Measurements from ENCODE around the gene PLCB3.

Gene PLCB3

DNA sequence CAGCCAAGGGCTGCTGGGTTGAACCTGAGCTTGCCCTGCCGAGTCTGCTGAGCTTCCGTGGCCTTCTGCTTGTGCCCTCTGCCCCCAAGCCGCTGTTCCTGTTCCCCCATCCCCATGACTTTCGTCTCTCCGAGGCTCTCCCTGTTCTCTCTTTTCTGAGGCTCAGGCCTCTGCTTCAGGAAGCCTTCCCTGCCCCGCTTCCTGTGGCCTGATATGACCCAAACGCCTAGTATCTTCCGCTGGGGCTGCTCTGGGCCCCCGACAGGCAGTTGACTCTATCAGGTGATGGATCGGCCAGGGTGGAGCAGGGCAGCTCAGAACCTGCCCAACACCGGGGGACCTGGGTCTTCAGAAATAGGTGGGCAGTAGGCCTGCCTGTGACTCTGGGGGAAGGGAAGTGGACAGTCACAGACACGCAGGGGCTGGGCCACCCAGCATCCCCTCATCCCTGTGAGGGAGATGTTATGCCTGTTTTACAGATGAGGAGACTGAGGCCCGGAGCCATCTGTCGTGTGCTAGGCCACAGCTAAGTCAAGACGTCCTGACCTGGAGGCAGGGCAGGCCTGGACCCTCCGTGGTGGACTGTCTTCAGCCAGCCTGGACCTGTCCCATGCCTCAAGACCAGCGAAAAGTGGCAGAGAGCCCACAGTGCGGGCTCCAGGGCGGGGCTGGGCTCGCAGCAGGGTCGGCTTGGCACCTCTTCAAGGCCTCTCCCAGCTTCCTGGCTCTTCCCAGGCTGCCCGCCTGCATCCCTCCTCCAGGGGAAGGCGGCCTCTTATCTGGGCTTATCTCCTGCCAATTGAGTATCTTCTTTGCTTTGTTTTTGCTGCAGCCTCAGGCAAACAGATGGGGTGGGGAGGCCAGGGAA is 16.9 kb downstream of the PLCB3 start:
- FAIRE-seq = no peak

DNA sequence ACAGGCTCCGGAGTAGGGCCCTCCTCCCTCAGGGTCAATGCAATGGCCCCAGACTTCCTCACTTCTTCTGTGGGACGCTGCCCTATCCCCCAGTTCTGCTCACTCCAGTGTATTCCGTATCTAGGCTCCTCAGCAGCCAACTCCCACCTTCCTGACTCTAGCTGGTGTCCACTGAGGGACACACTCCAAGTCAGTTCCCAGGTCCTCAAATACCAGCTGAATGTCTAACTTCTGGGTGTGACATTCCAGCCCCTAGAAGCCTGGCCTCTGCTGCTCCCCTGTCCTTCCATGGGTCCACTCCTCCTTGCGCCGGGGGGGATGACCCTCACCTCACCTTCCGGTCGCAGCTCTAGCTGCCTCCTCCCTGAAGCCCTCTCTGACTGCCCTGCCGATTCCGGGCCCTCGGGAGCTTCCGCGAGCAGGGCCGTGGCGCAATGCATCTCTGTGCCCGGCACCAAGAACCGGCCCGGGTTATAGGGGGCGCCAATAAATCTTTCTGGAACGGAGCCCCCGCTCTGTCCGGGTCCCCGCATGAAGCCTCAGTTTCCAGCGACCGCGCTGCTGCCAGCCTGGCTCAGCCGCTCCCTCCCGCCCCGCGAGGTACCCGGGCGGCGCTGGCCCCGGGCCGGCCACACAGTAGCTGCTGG is 17.7 kb downstream of the PLCB3 start:
- FAIRE-seq = no peak

DNA sequence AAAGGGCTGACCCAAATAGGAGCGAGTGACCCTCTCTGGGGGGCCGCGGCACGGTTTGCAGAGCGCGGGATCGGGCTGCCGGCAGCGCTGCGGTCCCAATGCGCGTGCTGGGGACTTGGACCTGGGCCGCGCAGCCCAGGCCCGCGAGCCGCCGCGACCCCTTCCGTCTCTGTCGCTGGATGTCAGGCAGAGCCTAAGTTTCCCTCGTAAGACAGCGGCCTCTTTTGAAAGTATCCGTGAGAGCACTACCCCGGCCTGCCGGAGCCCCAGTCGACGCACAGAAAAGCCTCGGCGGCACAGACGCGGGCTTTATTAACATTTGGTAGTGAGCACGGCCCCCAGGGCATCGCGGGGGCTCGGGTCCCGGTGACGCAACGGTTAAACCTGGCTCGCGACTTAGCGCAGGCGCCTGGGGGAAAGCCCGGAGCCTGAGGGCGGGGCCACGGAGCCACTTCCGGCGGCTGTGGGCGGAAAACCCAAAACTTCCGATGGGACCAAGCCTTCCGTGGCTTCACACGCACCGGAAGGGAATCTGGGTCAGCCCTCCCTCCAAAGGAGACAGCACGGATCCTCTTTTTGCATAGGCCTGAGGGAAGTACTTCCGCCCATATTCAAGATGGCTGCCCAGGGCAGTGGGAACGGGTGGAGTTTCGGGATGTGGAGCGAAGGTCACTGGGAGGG is 18.4 kb downstream of the PLCB3 start:
- peak; percentile 88 for FAIRE-seq

DNA sequence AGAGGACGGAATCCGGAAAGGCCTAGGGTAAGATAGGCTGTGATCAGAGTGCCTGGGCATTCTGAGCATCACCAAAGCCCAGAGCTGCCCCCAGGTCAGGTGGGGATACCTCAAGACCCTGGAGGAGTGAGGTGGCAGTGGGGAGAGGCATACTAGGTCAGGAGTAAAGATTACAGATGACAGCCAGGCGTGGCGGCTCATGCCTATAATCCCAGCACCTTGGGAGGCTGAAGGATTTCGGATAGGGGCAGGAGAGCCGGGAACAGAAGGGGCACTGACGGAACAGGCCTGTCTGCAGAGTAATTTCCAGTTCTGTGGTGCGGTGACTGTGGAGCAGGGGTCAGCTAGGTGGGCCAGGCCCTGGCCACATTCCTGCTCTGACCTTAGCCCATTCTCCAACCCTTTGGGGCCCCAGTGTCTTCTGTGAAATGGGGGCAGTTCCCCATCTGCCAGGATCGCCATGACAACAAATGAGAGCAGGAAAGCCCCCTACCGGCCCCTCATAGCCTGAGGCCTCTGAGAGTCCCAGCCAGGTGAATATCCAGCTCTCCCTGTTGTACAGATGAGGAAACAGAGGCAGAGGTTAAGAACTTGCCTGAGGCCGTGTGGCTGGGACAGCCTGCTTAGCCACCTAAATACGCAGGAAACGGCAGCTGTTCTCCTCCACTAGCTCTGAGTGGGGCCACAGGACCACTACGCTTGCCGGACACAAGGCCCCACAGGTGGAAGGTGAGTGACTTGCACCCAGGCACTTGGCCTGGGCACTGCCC is 23.9 kb downstream of the PLCB3 start:
- FAIRE-seq = no peak

DNA sequence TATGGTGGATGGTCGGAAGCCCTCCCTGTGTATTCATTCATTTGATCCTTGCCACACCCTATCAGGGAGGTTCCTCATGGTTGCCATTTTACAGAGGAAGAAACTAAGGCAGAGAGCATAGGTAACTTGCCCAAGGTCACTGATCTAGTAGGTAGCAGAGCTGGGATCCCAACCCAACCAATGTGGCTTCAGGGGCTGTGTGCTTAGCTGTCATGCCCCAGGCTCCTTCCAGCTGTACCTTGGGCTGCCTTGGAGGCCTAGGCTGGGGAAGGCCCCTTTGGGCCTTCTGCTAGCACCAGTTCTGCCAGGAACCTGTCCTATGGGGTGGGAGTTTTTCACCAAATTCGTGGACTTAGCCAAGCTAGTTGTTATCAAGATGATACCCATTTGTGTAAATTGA is 24.5 kb downstream of the PLCB3 start:
- FAIRE-seq = no peak

DNA sequence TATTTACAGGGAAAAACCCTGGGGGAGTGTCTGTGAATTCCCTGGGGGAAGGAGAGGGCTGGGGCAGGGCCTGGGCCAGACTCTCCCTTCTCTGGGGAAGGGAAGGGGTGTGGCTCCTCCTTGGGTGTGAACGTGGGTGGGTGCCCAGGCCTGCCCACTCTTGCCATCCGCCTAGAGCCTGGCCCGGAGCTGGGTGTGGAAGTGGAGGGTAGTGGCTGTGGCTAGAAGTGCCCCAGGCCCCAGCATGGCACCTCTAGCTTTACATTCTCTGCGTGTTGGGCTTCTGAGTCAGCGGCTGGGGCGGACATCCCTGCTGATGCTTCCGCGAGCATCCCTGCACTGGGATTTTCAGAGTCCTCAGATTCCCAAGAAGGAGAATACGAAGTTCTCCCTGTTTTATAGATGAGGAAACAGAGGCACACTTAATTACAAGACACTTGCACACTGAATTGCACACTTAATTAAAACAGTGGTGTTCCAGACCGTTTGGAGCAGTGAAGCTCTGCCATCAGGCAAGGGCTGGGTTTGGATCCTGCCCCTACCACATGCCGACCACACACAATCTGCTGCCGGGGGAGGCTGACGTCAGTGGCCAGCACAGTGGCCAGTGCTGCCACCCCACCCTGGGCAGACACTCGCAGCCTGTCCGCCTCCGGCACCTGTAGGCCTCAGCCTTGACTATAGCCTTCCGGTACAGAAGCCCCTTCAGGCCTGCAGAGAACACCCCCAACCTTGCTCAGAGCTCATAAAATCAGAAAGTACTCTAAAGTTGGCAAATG is 25.5 kb downstream of the PLCB3 start:
- no peak for FAIRE-seq

GRCh38 chr11:64278576-64279190 is 27.4 kb downstream of the PLCB3 start:
- FAIRE-seq = no peak

GRCh38 chr11:64281957-64282770 is 30.8 kb downstream of the PLCB3 start:
- no peak for FAIRE-seq

DNA sequence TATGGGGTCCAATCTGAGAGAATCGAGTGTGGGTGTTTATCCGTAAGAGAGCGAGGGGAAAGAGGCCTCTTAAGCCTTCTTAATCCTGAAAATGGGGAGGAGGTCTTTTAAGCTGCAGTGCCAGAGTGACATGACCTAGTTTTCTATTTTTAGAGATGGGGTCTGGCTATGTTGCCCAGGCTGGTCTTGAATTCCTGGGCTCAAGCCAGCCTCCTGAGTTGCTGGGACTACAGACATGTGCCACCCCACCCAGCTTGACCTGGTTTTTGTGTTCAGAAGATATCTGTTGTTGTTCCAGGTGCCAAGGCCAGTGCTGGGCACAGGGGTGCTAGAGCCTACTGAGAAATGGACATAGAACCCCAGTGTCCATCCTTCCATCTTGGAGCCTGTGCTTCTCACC is 31.8 kb downstream of the PLCB3 start:
- no peak for FAIRE-seq

DNA sequence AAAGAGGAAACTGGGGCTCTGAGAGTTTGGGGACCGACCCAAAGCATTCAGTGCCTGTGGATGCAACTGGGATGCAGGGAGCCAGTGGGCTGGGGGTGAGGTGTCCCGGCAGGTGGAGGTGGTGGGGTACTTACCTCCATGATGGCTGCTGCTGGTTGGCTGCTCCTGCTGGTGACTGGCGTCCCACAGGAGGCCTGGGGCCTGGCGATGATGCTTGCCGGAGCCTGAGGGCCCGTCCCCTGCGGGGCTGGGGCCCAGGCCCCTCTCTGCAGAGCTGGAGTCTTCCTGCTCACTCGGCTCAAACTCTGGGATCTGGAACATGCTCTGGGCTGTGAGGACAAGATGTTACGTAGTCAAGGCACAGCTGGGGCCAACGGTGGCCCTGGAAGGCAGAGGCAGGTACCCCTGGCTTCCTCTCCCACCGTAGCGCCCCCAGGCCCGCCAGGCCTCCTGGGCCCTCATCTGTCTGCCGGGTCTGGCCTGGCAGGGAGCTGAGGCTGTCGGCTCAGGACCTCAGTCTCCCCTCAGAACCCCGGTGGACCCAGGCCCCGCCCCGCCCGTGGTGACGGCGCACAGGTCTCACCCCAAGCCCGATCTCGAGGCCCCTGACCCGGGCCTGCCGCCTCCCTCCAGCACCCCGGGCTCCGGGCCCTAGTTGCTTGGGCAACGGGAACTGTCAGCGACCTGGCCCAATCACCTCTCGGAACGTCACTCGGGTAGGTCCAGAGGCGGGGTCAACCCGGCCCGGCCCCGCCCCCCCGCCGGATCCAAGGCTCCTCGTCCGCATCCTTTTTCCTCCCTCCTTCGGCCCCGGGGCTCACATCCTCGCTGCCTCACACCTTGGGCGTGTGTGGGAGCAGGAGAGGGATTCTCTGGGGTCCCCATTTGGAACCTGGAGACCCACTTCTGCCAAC is 33.0 kb downstream of the PLCB3 start, which contains the start of gene BAD:
TSS of gene BAD (minus strand) at position 618 of the 914 bp plus-strand sequence. CDS start at position 321, 297 bp downstream.
- no peak for FAIRE-seq

DNA sequence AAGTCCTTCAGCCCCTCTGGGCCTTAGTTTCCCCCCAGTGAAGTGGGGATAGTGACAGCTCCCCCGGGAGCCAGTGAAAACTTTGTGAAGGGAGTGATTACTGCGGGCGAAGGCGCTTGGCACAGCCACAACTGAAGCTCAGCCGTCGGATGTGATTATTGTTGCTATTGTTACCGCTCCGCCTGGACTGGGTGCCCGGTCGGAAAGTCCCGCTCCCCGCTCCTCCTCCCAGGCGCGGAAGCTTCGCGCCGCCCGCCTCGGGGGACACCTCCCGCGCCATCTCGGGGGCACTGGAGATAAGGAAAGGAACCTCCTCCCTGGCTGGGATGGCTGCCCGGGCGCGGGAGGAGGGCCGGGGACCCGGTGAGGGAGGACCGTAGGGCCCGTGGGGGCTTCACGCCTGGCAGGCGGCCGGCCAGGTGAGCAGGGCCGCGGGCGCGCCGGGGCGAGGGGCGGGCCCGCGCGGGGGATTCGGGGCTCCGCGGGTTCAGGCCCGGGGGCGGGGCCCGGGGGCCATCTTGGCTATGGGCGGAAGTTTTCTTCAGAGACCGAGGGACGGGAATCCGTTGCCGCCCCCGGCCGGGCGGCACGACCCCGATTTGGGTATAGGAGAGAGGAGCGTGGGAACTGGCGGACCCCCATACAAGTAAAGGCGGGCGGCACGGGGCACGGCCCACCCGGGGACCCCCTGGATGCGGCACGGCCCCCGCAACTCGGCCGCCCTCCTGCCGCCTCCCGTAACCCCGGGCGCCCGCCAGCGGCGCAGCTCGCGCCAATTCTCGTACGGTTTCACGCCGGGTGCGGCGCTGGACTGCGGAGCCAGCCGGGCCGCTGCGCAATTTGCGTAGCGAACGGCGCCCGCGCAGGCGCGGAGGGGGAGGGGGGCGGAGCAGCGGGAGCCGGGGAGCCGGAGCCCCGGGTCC is 33.9 kb downstream of the PLCB3 start, which contains the start of gene GPR137:
TSS of gene GPR137 (plus strand) at position 887 of the 923 bp plus-strand sequence. CDS start 677 bp downstream, outside the sequence.
- FAIRE-seq = no peak

GRCh38 chr11:64285885-64286800 is 34.8 kb downstream of the PLCB3 start:
- FAIRE-seq = no peak

- FAIRE-seq = no peak
Measured at GRCh38 chr11:64286801-64287159, 35.5 kb downstream of the PLCB3 start.

DNA sequence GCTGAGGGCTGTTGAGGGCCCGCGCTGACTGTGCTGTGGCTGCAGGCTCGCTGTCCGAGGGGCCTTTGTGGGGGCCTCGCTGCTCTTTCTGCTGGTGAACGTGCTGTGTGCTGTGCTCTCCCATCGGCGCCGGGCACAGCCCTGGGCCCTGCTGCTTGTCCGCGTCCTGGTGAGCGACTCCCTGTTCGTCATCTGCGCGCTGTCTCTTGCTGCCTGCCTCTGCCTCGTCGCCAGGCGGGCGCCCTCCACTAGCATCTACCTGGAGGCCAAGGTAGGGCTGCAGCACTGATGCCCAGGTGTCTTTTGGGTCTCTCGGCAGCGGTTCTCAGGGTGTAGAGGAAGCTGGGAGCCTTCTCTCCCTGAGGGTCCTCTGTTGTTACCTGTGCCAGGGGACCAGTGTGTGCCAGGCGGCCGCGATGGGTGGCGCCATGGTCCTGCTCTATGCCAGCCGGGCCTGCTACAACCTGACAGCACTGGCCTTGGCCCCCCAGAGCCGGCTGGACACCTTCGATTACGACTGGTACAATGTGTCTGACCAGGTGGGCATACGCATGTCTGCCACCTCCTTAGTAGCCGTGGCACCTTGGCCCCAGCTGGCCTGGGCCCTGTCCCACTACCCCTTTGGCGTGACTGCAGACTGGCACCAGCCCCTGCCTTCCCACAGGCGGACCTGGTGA is 36.5 kb downstream of the PLCB3 start:
- no peak for FAIRE-seq

DNA sequence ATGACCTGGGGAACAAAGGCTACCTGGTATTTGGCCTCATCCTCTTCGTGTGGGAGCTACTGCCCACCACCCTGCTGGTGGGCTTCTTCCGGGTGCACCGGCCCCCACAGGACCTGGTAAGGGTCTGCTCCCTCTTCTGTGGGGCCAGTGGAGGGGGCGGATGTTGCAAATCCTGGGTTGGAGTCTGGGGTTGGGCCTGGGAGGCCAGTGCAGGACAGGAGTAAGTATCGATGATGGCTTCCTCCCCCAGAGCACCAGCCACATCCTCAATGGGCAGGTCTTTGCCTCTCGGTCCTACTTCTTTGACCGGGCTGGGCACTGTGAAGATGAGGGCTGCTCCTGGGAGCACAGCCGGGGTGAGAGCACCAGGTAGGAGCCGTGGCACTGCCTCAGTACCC is 37.0 kb downstream of the PLCB3 start:
- no peak for FAIRE-seq

- FAIRE-seq = no peak
Measured at GRCh38 chr11:64289002-64289564, 37.8 kb downstream of the PLCB3 start.

Data from TTC549 (cell line).